Keratinocyte (primary cell): ENCODE measurements around the gene KCNN3. TPM values are rescaled to one million over a fixed set of nuclear protein-coding genes. Genes with fewer than 3 reads are reported as not detected.

Experiments
- DNase-seq: peaks from one replicate; pipeline ENCODE4 v3.0.0-alpha.2; 2011; ENCODE audit warnings: low read depth, missing footprints, low spot score
- FAIRE-seq: peaks from 2 replicates; lab custom pipeline; 2011; peaks lifted over from hg19 to GRCh38; lab: Jason Lieb, UNC
- H2AFZ ChIP-seq: 2 replicates; pipeline ENCODE4 v1.6.0; 2012; ENCODE audit warnings: low read length, control low read depth, inconsistent platforms; ENCODE audit not compliant: control insufficient read depth
- H3K27ac ChIP-seq: 2 replicates; pipeline ENCODE4 v1.5.1; 2011; ENCODE audit warnings: low read length; ENCODE audit not compliant: control insufficient read depth, insufficient read depth
- H3K27me3 ChIP-seq: 3 replicates; pipeline ENCODE4 v1.6.0; 2011; ENCODE audit warnings: low read length; ENCODE audit not compliant: control insufficient read depth, insufficient read depth; ENCODE audit errors: extremely low read depth
- H3K36me3 ChIP-seq, 2 experiments: 2 replicates in 1 of 2; 3 replicates in 1 of 2; pipeline ENCODE4 v1.5.1; 2011; ENCODE audit warnings: low read length in 2 of 2, mild to moderate bottlenecking in 1 of 2; ENCODE audit not compliant: control insufficient read depth in 2 of 2, insufficient read depth in 2 of 2; ENCODE audit errors: extremely low read depth in 1 of 2
- H3K4me1 ChIP-seq: 3 replicates; pipeline ENCODE4 v1.5.1; 2011; ENCODE audit warnings: low read length; ENCODE audit not compliant: control insufficient read depth, insufficient read depth; ENCODE audit errors: extremely low read depth
- H3K4me2 ChIP-seq: 3 replicates; pipeline ENCODE4 v1.6.0; 2011; ENCODE audit warnings: low read depth, low read length; ENCODE audit not compliant: control insufficient read depth, insufficient read depth; ENCODE audit errors: extremely low read depth
- H3K4me3 ChIP-seq, 3 experiments: fragments of 200-600 bp in 1 of 3; sonication (generic) in 1 of 3; 2 replicates in 2 of 3; 3 replicates in 1 of 3; pipeline ENCODE4 v1.5.1; 2011 to 2016; ENCODE audit warnings: low read length in 3 of 3, mild to moderate bottlenecking in 3 of 3, control low read depth in 2 of 3, inconsistent platforms in 1 of 3, low read depth in 1 of 3, mixed read lengths in 1 of 3, mixed run types in 1 of 3, moderate library complexity in 1 of 3; ENCODE audit not compliant: control insufficient read depth in 2 of 3, insufficient read depth in 2 of 3; ENCODE audit errors: extremely low read depth in 1 of 3
- H3K79me2 ChIP-seq: 2 replicates; pipeline ENCODE4 v1.6.0; 2012; ENCODE audit warnings: low read length; ENCODE audit not compliant: control insufficient read depth, insufficient read depth
- H3K9ac ChIP-seq: 3 replicates; pipeline ENCODE4 v1.6.0; 2011; ENCODE audit warnings: low read length; ENCODE audit not compliant: control insufficient read depth, insufficient read depth; ENCODE audit errors: extremely low read depth
- H3K9me1 ChIP-seq: 3 replicates; pipeline ENCODE4 v1.6.0; 2011; ENCODE audit warnings: low read length; ENCODE audit not compliant: control insufficient read depth, insufficient read depth; ENCODE audit errors: extremely low read depth
- H3K9me3 ChIP-seq: 2 replicates; pipeline ENCODE4 v1.5.1; 2012; ENCODE audit warnings: low read depth, low read length; ENCODE audit not compliant: control insufficient read depth
- H4K20me1 ChIP-seq: 3 replicates; pipeline ENCODE4 v1.6.0; 2011; ENCODE audit warnings: low read length; ENCODE audit not compliant: control insufficient read depth, insufficient read depth; ENCODE audit errors: extremely low read depth
- EZH2 ChIP-seq: IDR thresholded peaks from one replicate; pipeline ENCODE4 v1.6.1; 2012; ENCODE audit warnings: inconsistent platforms, mild to moderate bottlenecking, low read length, moderate library complexity
- dilution Hi-C: fragments of 300-500 bp; cut with MboI; formaldehyde crosslinking; loops from one replicate; pipeline ENCODE4 v1.7.0; 2020; ENCODE audit warnings: low sequenced_read_pairs; ENCODE audit not compliant: extremely low pct_ligation_motif_present
- polyA plus RNA-seq, 5 experiments: library from polyadenylated mRNA; depleted of rRNA in 3 of 5; stranded (reverse) in 3 of 5; stranded (forward) in 1 of 5; unstranded in 1 of 5; fragments of >200 nt; gene quantifications; 1 replicate in 1 of 5; 2 replicates in 3 of 5; 3 replicates in 1 of 5; pipeline versions ENCODE4 v1.2.1 to v1.2.3, GENCODE V29; 2011 to 2012; ENCODE audit warnings: missing spikeins in 2 of 5, low read depth in 1 of 5, low replicate concordance in 1 of 5
- TF ChIP-seq, protein P1 (sequence below), 3 experiments: IDR thresholded peaks in 1 of 3; conservative IDR thresholded peaks in 1 of 3; optimal IDR thresholded peaks in 1 of 3; 2 replicates in 2 of 3; 3 replicates in 1 of 3; pipeline versions ENCODE3 to v1.5.1; 2011; ENCODE audit warnings: low read length in 3 of 3, mild to moderate bottlenecking in 3 of 3, moderate library complexity in 2 of 3, control low read depth in 1 of 3, inconsistent platforms in 1 of 3; ENCODE audit not compliant: insufficient read depth in 2 of 3; ENCODE audit errors: extremely low read depth in 1 of 3

KCNN3 gene
- polyA plus RNA-seq, 1 donor (not counting 4 experiments of a cell fraction or from before 2014, with no cell fraction given): 0.05 TPM

DNA sequence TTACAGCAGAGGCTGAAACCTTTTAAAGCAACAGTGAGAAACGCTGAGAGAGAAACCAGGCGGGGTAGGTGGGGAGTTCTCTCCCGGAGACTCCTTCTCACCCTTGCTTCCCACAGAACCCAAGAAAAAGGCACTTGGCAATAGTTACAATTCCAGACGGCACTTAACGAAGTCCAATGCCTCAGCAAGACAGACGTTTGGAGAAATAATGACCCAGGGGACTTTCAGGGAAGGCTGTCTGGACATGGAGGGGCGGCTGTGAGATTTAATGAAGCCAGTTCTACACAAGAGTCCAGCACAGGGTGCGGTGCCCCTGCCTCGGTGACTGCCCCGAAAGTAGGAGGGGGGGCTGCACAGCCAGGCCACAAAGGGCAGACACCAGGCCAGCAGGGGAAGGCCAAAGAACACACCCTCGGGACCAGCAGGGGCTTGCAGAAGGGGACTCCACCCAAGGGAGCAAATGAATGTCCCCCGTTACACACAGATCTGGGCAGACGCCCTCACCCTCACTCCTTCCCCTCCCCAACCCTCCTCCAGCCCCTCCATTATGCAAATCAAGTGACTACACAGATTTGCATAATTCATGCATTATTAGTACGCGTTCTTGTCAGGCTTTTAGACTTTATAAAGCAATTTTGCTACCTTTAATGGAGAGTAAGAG lies 26.3 kb downstream of the KCNN3 start:
- H4K20me1 ChIP-seq: no peaks in the 10 kb centered on the region
- H3K27ac ChIP-seq: no peak overlapping the region
- no peak overlapping the region for H3K9ac ChIP-seq
- H3K9me1 ChIP-seq: no peaks in the 10 kb centered on the region
- no peak overlapping the region for H2AFZ ChIP-seq
- H3K4me3 ChIP-seq: no peak overlapping the region
- no peaks in the 10 kb centered on the region for H3K36me3 ChIP-seq
- TF ChIP-seq EZH2: no peak
- TF ChIP-seq, protein P1, sequence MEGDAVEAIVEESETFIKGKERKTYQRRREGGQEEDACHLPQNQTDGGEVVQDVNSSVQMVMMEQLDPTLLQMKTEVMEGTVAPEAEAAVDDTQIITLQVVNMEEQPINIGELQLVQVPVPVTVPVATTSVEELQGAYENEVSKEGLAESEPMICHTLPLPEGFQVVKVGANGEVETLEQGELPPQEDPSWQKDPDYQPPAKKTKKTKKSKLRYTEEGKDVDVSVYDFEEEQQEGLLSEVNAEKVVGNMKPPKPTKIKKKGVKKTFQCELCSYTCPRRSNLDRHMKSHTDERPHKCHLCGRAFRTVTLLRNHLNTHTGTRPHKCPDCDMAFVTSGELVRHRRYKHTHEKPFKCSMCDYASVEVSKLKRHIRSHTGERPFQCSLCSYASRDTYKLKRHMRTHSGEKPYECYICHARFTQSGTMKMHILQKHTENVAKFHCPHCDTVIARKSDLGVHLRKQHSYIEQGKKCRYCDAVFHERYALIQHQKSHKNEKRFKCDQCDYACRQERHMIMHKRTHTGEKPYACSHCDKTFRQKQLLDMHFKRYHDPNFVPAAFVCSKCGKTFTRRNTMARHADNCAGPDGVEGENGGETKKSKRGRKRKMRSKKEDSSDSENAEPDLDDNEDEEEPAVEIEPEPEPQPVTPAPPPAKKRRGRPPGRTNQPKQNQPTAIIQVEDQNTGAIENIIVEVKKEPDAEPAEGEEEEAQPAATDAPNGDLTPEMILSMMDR (optimal IDR thresholded peaks at IDR 0.05 in 1 of 3, IDR thresholded peaks at IDR 0.05 in 1 of 3, conservative IDR thresholded peaks at IDR 0.05 in 1 of 3; ENCODE audit: extremely low read depth in 1 of 3, insufficient read depth in 2 of 3, low read length in 3 of 3): no peak
- H3K4me2 ChIP-seq: no peak overlapping the region
- H3K27me3 ChIP-seq: peaks cover 41% of the 10 kb centered on the region
- no peak for DNase-seq
- dilution Hi-C loops: no loop called here
- H3K9me3 ChIP-seq: no peaks in the 10 kb centered on the region
- no peak for FAIRE-seq
- no peaks in the 10 kb centered on the region for H3K79me2 ChIP-seq
- H3K4me1 ChIP-seq: no peaks in the 10 kb centered on the region

DNA sequence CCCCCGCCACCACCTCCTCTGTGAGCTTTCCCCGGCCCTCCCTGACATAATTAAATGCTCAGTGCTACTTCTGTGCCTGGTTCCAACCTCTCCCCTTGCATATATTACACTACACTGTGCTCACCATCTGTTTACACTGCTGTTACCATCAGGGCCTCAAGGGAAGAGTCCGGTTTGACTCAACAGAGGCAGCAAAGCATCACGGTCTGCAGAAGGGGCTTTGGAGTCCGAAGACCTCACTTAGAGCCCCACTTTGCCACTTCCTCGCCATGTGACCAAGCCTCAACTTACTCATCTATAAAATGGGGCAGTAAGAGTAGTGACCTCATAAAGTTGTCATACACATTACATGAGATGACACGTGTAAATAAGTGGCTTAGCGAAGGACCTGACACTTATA lies 27.4 kb downstream of the KCNN3 start:
- Histone ChIP-seq H3K9me3 (no peaks in the 10 kb centered on the region), H3K4me3 (no peak overlapping the region), H3K27me3 (peaks cover 38% of the 10 kb centered on the region), H3K4me2 (no peak overlapping the region), H3K36me3 (no peaks in the 10 kb centered on the region), H3K4me1 (no peaks in the 10 kb centered on the region), H3K9ac (no peak overlapping the region), H3K27ac (no peak overlapping the region), H3K9me1 (no peaks in the 10 kb centered on the region), H4K20me1 (no peaks in the 10 kb centered on the region), H3K79me2 (no peaks in the 10 kb centered on the region), H2AFZ (no peak overlapping the region)
- FAIRE-seq: no peak
- dilution Hi-C loops: no loop called here
- no peak for DNase-seq
- TF ChIP-seq, protein P1 (optimal IDR thresholded peaks at IDR 0.05 in 1 of 3, IDR thresholded peaks at IDR 0.05 in 1 of 3, conservative IDR thresholded peaks at IDR 0.05 in 1 of 3; ENCODE audit: extremely low read depth in 1 of 3, insufficient read depth in 2 of 3, low read length in 3 of 3): no peak
- TF ChIP-seq EZH2: no peak
